Measurements from ENCODE around the gene PEX16.

PEX16 gene

DNA sequence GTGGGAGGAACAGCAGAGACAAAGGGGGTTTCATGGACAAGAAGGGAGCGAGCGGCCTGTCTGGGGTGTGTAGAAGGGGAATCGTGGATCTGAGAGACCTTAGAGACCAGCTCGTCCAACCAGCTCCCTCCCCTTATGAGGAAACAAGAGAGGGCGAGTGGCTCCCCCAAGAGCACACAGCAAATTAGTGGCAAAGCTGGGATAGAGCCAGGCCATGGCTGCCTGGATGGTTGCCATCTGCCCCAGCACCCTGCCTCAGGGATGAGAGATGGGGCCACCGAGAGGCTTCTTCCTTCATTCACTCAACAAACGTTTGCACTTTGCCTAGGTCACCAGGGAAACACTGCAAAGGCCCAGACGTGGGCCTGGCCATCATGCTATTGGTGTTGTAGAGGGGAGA, 28.1 kb downstream of the PEX16 start:
- TF ChIP-seq, protein P1, sequence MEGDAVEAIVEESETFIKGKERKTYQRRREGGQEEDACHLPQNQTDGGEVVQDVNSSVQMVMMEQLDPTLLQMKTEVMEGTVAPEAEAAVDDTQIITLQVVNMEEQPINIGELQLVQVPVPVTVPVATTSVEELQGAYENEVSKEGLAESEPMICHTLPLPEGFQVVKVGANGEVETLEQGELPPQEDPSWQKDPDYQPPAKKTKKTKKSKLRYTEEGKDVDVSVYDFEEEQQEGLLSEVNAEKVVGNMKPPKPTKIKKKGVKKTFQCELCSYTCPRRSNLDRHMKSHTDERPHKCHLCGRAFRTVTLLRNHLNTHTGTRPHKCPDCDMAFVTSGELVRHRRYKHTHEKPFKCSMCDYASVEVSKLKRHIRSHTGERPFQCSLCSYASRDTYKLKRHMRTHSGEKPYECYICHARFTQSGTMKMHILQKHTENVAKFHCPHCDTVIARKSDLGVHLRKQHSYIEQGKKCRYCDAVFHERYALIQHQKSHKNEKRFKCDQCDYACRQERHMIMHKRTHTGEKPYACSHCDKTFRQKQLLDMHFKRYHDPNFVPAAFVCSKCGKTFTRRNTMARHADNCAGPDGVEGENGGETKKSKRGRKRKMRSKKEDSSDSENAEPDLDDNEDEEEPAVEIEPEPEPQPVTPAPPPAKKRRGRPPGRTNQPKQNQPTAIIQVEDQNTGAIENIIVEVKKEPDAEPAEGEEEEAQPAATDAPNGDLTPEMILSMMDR (conservative IDR thresholded peaks at IDR 0.05; ENCODE audit: low read depth, low read length), result no peak
- DNase-seq (ENCODE audit: low read depth), result no peak
- H3K4me3 ChIP-seq (ENCODE audit: low read length), result no peak overlapping the region

GRCh38 chr11:45887587-45887986, 30.1 kb downstream of the PEX16 start:
- TF ChIP-seq, protein P1 (conservative IDR thresholded peaks at IDR 0.05; ENCODE audit: low read depth, low read length), result no peak

GRCh38 chr11:45886816-45887520, 30.7 kb downstream of the PEX16 start:
- H3K4me3 ChIP-seq (ENCODE audit: low read length), result no peak overlapping the region
- TF ChIP-seq, protein P1 (conservative IDR thresholded peaks at IDR 0.05; ENCODE audit: low read depth, low read length), result no peak
- DNase-seq (ENCODE audit: low read depth), result no peak

More at GRCh38 chr11:45887587-45887986, 30.1 kb downstream of the PEX16 start:
- H3K4me3 ChIP-seq (ENCODE audit: low read length), result no peak overlapping the region
- no peak for DNase-seq (ENCODE audit: low read depth)

GRCh38 chr11:45885921-45886721, 31.6 kb downstream of the PEX16 start:
- peak overlapping the region; percentile 37 for H3K4me3 ChIP-seq (ENCODE audit: low read length)
- TF ChIP-seq, protein P1 (conservative IDR thresholded peaks at IDR 0.05; ENCODE audit: low read depth, low read length), result no peak
- no peak for DNase-seq (ENCODE audit: low read depth)

GRCh38 chr11:45885274-45885920, 32.3 kb downstream of the PEX16 start, which contains the start of gene MAPK8IP1:
Gene MAPK8IP1 (plus strand): TSS chr11:45885651. CDS start chr11:45885821, 170 bp downstream.
- H3K4me3 ChIP-seq (ENCODE audit: low read length), result peak within 1 kb of the TSS; percentile 37
- no peak for DNase-seq (ENCODE audit: low read depth)
- TF ChIP-seq, protein P1 (conservative IDR thresholded peaks at IDR 0.05; ENCODE audit: low read depth, low read length), result no peak

GRCh38 chr11:45884596-45885185, 33.0 kb downstream of the PEX16 start:
- DNase-seq (ENCODE audit: low read depth), result no peak
- no peak overlapping the region for H3K4me3 ChIP-seq (ENCODE audit: low read length)
- TF ChIP-seq, protein P1 (conservative IDR thresholded peaks at IDR 0.05; ENCODE audit: low read depth, low read length), result no peak
